DMS53 treated with DMSO at 0.1 percent for 48 hours (cell line): ENCODE data around the gene CD320.
"Not testable (repeated sequence)": the region's sequence is repeated elsewhere in the genome, so short reads cannot be mapped to it uniquely, and the experiment has no call there.

Source experiments
- DNase-seq: peaks from one replicate; lab custom pipeline; 2025; ENCODE audit not compliant: unreplicated experiment; lab: John Stamatoyannopoulos, UW

Gene CD320

DNA sequence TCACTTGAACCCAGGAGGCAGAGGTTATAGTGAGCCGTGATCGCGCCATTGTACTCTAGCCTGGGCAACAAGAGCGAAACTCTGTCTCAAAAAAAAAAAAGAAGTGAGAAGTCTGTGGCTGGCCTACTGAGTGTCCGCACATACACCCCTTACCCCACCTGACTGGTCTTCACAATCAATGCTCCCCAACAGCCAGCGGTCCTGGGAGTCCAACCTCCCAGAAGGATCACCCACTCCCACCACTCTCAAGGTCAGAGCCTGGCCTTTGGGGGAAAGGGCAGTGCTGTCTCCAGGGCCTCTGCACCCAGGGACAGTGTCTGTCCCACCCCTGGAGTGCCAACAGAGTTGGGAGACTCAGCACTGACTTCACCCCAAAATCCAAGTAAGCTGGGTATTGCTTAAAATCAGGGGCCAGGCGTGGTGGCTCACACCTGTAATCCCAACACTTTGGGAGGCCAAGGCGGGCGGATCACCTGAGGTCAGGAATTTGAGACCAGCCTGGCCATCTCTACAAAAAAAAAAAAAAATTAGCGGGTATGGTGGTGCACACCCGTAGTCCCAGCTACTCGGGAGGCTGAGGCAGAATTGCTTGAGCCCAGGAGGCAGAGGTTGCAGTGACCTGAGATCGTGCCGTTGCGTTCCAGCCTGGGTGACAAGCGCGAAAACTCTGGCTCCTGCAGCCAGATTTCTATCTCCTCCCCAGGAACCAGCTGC lies 2.3 kb upstream of the CD320 start:
- DNase-seq, result no peak

DNA sequence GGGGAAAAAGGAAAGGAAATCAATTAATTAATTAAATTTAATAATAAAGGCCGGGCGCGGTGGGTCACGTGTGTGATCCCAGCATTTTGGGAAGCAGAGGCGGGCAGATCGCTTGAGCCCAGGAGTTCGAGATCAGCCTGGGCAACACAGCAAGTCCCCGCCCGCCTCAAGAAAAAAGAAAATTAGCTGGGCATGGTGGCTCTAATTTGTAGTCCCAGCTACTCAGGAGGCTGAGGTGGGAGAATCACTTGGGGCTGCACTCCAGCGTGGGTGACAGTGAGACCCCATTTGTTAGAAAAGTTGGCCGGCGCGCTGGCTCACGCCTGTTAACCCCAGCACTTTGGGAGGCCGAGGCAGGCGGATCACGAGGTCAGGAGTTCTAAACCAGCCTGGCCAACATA lies 733 bp upstream of the CD320 start:
- DNase-seq, result no peak

DNA sequence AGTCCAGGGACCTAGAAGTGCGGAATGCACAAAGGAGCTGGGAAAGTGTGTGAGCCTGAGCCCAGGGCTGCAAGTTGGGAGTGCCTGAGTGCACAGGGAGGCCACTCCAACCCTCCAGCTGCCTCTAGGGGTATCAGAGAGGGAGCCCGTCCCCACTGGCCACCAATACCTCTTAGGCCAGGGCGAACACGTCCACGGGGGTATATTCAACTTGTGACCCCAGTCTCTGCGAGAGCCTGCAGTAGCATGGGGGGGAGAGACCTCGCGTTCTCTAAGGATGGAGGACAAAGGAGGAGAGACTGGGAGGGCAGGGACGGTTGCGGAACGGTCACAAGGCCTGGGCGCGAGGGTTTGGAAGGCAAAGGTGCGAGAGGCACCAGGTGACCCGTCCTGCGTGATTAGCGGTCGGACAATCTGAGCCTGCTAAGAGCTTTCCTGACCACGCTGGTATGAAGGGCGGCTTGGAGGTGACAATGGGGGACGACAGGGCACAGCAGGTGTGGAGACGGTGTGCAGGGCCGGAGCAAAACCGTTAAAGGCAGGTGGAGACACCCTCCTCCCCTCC lies 676 bp downstream of the CD320 start:
- no peak for DNase-seq

DNA sequence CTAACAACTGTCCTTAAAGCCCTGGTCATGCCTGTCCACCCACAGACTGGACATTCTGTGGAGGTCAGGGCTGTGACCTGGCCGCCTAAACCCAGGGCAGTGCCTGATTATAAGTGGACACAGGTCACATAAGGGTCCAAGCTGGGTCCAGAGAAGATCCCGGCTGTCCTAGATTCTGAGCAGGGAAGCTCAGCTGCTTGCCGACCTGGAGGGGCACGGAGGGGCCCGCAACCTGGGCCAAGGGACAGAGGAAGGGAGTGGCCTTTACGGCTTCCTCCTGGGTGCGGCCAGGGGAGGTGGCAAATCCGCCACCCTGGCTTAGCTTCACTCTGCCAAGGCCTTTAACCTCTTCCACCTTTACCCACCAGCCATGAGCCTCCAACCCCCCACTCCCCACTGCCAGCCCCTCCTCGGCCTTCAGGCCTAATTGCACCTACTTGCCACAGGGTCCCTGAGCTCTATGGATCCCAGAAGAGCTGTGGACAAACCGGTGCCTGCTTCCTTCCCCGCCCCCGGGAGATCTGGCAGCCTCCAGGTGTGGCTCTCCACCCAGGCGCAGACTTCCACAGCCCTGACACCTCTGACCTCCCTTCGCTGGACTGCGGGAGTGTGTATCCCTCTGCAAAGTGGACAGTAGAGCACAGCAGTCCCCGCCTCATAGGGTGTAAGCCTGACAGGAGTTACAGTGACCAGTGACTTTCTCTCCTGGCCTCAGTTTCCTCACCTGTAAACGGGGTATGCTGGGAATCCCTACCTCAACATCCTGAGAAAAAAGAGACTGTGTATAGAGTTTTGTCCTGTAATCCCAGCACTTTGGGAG lies 1.7 kb downstream of the CD320 start:
- DNase-seq, result no peak

DNA sequence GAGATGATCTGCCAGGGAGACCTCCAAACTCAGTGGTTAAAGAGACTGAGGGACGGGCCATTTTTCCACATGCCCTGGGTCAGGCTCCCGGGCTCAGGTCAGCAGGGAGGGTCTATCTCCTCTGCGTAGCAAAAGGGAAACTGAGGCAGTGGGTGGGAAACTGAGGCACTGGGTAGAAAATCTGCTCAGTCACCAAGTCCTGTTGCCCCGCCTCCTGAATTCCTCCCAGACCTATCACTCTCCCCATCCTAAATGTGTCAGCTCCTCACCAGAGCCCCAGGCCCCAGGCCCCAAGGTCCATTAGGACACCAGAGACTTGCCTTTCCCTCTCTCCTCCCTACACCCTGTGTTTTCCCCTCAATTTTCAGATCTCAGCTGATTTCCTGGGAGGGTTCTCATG lies 2.4 kb downstream of the CD320 start:
- DNase-seq, result no peak

DNA sequence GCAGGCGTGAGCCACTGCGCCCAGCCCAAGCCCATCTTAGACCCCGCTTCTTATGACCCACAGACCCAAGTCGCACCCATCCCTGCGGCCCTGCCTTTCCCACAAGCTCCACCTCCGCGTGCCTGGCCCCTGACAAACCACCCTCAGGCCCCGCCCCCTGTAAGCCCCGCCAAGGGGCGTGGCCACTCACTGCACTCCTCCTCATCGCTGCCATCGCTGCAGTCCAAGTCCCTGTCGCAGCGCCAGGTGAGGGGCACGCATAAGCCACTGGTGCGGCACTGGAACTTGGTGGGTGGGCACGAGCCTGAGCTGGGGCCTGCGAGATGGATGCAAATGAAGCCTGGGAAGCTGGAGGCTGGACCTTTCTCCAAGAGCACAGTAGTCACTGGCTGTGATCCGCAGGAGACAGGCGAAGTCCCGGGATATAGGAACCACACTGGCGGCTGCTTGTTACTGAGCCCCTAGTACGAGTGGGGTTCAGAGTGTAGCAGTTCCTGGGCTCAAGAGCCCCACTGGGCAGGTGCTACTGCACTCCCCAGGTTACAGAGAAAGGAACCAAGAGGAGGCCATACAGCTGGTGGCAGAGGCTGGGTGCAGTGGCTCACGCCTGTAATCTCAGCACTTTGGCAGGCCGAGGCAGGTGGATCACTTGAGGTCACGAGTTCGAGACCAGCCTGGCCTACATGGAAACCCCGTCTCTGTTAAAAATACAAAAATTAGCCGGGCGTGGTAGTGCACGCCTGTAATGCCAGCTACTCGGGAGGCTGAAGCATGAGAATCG lies 3.1 kb downstream of the CD320 start:
- DNase-seq, result no peak

DNA sequence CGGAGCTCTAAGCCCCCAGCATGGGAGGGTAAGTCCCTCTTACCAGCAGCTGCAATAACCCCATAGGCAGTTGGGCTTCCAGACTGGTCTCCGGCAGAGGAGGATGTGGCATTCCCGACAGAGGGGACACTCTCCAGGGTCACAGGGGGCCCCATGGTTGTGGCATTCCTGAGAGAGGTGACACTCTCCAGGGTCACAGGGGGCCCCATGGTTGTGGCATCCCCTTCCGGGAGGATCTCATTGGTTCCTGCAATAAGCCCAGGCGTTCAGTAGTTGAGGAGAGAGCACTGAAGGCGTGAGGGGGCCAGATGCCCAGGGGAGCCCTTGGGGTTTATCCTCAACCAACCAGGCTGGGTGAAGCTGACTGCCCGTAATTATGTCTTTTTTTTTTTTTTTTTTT lies 5.4 kb downstream of the CD320 start:
- no peak for DNase-seq

DNA sequence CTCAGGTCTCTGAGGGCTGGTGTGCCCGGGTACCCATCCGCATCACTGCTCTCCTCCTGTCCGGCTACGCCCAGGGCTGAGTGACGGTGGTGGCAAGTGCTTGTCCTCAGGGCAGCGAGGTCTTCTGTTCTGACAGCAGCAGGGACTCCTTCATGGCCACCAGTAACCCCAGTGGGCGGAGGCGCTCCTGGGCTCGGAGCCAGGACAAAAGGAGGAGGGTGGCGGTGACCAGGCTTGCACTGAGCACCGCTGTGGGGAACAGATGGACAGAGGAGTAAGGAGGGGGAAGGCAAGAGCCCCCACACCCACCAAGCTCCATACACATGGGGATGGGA lies 5.8 kb downstream of the CD320 start:
- no peak for DNase-seq

DNA sequence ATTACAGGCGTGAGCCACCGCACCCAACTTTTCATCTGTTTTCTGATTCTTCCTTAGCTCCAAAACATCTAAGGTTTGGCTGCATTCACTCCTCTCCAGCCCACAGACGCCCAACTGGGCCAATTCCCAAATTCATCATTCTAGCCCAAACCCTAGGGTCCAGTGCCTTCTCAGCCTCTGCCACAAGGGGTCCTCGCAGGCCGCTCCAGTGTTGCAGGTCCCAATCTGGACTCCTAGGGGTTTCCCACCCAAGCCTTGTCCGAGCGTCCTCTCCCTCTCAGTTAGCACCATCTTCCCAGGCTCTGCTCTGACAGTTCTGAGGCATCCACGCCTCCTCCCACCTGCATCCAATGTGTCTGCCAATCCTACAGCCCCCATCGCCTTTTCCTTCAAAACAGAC lies 16.8 kb downstream of the CD320 start:
- DNase-seq, result not testable (repeated sequence)

DNA sequence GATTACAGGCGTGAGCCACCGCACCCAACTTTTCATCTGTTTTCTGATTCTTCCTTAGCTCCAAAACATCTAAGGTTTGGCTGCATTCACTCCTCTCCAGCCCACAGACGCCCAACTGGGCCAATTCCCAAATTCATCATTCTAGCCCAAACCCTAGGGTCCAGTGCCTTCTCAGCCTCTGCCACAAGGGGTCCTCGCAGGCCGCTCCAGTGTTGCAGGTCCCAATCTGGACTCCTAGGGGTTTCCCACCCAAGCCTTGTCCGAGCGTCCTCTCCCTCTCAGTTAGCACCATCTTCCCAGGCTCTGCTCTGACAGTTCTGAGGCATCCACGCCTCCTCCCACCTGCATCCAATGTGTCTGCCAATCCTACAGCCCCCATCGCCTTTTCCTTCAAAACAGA lies 31.6 kb downstream of the CD320 start:
- DNase-seq, result not testable (repeated sequence)

DNA sequence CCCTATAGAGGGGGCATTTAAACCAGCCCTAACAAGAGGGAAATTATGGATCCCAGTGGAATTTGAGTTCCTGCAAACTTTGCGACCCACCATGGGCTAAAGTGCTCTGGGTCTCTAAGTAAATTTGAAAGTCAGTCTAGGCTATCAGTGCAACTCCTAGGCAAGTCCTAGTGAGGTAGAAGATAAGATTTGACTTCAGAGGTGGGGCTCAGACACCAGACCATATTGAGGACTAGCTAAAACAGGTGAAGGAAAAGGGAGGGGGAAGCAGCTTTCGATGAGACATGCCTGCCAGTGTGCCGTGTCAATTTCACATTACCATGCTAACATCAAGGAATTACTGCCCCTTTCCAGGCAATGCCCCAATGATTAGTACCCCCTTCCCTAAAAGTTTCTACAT lies 38.4 kb downstream of the CD320 start:
- DNase-seq, result no peak

DNA sequence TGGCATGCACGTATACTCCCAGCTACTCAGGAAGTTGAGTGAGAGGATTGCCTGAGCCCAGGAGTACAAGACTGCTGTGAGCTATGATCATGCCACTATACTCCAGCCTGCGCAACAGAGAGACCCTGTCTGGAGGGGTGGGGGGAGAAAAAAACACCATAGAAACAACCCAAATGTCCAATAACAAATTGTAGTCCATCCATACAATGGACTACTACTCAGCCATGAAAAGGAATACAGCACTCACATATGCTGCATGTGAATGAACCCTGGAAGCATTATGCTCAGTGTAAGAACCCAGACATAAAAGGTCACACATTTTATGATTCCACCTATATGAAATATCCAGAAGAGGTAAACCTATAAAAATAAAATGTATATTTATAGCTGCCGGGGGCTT lies 42.3 kb downstream of the CD320 start:
- no peak for DNase-seq

DNA sequence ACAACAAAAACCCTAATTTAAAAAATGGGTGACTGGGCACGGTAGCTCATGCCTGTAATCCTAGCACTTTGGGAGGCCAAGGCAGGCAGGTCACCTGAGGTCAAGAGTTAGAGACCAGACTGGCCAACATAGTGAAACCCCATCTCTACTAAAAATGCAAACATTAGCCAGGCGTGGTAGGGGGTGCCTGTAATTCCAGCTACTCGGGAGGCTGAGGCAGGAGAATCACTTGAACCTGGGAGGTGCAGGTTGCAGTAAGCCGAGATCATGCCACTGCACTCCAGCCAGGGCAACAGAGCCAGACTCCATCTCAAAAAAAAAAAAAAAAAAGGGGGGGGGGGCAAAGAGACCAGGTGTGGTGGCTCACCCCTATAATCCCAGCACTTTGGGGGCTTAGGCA lies 43.9 kb downstream of the CD320 start:
- not testable (repeated sequence) for DNase-seq

DNA sequence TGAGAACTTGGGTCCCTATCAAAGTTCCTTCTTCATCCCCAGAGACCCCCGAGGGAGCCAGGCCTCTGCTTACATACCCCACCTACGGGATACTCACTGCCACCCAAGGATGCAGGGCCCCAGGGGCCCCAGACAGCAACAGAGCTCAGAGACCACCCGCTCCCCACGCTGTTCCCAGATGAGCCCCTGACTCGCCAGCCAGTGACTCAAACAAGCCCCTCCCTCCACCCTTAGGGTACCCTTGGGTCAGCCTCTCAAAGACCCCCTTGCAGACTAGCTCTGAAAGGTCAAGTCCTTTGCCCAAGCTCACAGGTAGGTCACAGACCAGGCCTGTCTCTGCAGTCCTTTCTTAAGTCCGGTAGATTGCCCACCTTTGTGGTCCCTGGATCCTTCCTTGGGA lies 45.7 kb downstream of the CD320 start:
- DNase-seq, result no peak

DNA sequence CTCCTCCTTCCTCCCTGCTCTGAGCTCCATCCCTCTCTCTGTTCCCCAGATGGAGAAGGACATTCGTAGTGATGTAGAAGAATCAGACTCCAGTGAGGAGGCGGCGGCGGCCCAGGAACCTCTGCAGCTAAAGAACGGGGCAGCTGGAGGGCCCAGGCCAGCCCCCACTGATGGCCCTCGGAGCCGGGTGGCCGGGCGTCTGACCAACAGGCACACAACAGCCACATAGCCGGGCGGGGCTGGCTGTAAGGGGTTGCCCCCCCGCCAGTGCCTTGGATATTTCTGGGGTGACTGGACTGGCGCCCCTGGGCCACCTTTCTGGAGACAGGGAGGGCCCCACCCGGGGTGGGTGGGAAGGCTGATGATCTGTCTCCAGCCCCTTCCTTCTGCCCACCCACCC lies 46.3 kb downstream of the CD320 start:
- no peak for DNase-seq

DNA sequence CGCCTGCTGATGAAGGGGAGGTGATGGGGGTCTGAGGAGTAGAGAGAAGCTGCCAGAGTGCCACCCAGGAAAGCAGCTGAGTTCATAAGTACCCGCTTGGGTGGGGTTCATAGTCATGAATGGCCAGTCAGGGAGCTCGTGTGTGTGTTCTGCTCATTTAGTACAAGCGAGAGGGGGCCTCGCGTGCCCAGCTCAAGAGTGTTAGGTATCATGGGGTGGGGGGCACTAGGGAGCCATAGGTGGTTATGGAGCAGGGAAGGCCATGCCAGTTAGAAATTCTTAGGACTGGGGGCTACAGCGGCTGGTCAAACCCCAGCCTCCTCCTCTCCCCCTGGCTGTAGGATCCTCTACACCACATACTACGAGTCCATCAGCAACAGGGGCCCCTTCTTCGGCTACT lies 46.8 kb downstream of the CD320 start:
- DNase-seq, result no peak

DNA sequence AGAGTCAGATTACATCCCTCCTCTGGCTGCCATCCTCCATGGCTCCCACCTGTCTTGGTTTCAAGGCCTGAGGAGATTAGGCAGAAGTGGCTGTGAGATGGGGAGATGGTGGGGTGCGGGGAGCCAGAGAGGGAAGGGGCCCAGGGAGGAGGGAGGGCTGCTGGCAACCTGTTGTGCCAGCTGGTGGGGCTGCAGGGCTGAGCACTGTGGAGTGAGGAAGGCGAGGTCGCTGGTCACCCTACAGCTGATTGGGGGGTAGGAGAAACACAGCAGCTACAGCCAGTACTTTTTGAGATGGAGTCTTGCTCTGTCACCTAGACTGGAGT lies 48.3 kb downstream of the CD320 start:
- DNase-seq, result no peak

DNA sequence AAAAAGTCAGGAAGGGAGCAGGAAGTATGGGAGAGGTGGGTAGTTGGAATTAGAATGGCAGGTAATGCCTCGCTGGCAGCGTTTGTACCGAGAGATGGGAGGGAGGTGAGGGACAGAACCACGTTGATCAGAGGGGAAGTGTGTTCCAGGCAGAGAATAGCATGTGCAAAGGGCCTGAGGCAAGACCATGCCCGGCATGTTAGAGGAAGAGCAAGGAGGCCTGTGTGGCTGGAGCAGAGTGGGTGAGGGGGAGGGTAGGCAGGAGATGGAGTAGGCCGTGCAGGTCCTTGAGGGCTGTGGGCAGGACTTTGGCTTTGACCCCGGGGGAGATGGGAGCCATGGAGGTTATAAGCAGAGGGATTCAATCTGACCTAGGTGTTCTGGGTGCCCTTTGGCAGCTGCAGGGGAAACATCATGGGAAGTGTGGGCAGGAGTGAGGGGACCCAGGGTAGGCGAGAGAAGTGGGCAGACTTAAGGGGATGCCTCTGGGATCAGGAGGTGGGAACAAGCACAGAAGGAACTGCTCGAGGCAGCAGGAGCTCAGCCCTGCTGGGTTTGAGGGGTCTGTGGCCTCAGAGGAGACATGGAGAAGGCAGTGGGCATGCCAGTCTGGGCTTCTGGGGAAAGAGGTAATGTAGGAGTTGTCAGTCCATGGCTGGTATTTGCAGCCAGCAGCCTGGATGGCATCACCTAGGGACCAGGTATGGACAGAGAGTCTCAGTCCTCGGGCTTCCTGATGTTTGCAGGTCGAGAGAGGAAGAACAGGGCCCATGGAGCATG lies 48.8 kb downstream of the CD320 start:
- DNase-seq, result no peak

DNA sequence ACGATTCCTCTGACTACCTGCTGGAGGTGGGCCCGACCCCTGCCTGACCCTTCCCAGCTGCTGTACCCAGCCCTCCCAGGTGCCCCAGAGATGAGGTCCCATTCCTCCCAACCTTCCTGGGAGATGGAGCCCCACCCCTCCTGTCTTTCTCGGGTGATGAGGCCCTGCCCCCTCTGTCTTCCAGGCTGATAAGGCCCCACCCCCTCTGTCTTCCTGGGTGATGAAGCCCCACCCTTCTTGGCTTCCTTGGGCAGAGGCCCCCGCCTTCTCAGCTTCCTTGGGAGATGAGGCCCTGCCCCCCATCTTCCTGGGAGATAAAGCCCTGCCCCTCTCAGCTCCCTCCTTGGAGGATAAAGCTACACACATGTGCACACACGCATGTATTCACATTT lies 51.1 kb downstream of the CD320 start:
- no peak for DNase-seq

DNA sequence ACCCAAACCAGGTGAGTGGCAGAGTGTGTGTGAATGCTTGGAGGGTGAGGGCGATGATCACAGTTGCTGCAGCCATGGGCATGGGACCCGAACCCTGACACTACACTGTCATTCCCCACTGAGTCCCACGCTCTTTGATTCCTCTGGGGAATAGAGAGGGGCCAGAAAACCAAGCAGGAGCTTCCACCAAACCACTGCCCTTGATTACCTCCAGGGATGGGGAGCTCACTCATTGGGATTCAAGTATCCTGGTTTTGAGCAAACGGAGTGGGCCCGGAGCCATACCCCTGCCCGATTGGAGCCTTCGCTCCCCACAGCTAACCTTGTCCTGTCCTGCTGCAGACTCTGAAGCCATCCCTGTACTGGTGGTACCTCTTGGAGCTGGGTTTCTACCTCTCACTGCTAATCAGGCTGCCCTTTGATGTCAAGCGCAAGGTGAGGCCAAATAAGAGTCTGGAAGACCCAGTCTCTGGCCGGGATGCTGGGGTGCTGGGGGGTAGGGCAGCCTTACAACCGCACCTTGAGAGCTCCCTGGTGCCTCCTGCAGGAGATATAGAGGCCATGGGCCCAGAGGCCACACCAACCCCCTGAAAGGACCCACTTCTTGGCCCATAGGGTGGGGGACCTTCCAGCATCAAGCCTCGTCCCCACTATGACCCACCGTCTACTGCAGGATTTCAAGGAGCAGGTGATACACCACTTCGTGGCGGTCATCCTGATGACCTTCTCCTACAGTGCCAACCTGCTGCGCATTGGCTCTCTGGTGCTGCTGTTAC lies 51.7 kb downstream of the CD320 start:
- no peak for DNase-seq
